GM21786 (cell line): ENCODE data around the gene TRAPPC12.
"Not testable (repeated sequence)": the region's sequence is repeated elsewhere in the genome, so short reads cannot be mapped to it uniquely, and the experiment has no call there.

ENCODE experiments used
- ATAC-seq: cut with Tn5 transposase; IDR thresholded peaks from one replicate; pipeline ENCODE4 v1.9.1; 2021; ENCODE audit not compliant: unreplicated experiment

The TRAPPC12 gene

DNA sequence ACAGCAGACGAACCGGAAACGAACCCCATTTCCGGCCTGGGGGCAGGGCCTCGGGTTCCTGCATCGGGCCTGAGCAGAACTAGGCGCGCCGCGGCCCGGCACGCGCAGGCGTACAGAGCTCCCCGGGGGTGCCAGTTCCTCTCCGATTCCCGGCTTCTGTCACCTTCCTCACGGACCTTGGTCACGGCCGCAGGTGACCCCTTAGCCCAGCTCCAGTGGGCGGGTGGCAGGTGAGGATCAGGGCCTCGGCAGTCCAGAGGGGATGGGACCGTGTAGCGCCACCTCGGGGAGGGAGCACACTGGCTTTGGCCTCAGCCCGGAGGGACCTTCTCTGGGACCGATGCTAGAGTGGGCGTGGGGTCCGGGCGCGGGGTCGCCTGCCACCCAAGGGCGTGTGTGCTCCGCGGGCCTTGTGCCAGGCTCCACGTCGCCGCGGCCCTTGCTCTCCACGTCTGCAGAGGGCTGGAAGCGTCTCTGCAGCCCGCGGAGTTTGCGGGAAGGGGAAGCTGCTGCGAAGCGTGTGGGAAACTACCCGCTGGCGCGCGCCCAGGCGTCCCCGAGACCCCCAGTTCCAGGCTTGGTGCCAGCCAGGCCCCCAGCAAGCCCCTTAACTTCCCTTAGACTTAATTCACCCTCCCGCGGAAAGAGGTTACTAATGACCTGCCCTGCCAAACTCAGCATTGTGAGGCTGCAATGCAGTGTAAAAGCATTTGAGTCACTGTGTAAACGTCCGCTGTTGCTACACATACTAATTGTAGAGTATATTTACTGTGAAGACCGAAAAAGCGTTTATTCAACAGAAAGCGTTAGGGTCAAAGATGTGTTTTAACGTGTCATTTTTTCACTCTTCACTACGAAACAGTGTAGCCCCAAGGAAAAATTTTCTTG lies at the start of gene TRAPPC12:
Gene TRAPPC12, plus strand, starts transcription at position 48 of the 888 bp plus-strand sequence. CDS start 7,930 bp downstream, outside the sequence.
- ATAC-seq: peak; percentile 72

DNA sequence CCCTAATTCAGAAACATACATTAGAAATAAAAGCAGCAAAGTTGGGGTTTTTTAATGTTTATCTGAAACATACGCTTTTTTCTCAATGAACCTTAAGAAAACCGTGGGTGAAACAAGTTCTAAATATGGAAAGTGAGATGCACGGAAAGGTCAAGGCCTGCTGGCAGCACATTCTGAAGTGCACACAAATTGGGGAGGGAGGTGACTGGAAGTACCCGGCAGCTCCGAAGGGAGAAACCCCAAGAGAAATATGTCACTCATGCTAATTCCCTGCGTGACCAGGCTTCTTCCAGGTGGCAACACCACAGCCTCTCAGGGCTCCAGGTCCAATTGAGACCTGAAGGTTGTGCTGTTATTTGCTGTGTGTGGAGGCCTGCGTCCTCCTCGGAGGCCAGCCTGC lies 47.4 kb upstream of the TRAPPC12 start:
- no peak for ATAC-seq

DNA sequence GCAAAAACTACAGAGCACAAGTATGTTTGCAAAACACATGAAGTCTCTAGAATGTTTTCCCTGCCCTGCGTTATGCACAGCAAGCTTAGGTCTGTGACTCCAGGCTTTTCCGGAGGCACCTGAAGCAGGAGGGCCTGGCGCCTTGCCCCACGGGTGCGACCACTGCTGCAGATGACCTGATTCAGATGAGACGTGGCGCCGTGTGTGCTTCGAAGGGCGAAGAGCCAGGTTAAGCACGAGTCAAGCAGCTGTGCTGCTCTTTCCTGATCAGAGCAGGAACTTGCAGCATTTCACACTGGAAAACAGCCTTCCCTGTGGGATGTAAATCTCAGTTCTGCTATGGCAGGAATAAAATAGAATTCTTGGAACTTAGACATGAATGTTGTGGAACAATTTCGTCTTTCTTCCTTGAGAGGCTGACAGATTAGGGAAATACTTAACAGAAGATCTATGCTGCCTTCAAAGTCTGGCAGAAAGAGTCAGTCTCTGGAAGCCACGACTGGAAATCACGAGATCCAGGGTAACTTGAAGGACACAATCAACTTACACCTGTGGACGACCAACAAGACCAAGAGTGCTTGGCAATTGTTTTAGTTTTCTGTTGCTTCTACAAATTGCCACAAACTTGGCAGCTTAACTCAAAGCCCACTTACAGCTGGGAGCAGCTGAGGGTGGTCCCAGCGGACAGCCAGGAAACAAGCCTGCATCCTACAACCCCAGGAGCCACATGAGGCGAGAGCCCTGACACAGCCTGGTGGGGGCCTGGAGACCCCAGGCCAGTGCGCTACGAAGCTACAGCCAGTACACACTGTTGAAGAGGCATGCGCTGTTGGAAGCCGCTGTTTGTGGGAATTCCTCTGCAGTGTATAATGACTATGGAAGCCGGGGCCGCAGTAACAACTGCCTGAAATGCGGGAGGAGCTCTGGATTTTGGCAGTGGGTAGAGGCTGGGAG lies 44.8 kb upstream of the TRAPPC12 start:
- no peak for ATAC-seq

GRCh38 chr2:3336844-3337243 lies 42.6 kb upstream of the TRAPPC12 start:
- ATAC-seq: no peak

- no peak for ATAC-seq
Measured at GRCh38 chr2:3338340-3338739, 41.2 kb upstream of the TRAPPC12 start.

DNA sequence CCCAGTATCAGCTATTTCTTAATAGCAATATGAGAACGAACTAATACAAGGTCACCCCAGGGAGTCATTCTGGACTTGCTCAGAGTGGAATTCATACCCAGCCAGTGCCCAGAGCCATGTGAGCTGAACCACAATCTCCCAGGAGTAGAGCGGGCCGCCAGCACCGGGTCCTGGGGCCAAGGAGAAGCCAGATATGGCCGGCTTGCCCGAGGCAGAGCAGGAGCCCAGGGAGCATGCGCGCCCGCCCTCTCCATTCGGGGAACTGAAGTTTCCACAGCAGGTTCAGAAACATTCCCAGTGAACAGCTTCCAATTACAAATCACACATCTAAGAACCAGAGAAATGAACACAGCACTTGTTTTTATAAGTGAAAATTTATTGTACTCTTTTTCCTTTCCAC lies 39.4 kb upstream of the TRAPPC12 start:
- no peak for ATAC-seq

GRCh38 chr2:3341336-3341735 lies 38.2 kb upstream of the TRAPPC12 start:
- no peak for ATAC-seq

DNA sequence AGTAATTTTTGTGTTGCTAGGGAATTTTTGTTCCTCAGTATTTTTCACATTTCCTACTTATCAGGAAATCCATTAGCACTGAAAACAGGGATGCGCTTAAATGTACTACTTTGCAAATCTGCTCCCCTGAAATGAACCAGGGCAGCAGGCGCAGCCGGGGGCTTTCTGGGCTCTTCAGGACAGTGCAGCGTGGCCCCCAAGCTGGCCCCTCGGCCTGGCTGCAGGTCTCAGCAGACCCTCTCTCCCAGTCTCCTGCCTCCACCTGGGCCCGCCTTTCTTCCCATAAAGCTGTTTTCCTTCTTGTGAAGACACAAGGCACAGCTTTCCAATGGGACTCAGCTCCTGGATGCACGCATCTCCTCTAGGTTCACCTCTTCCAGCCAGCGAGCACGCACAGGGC lies 37.2 kb upstream of the TRAPPC12 start:
- ATAC-seq: no peak

- no peak for ATAC-seq
Measured at GRCh38 chr2:3343012-3343411, 36.5 kb upstream of the TRAPPC12 start.

GRCh38 chr2:3344897-3345296 lies 34.6 kb upstream of the TRAPPC12 start:
- no peak for ATAC-seq

- ATAC-seq: no peak
Measured at GRCh38 chr2:3345621-3346020, 33.9 kb upstream of the TRAPPC12 start.

DNA sequence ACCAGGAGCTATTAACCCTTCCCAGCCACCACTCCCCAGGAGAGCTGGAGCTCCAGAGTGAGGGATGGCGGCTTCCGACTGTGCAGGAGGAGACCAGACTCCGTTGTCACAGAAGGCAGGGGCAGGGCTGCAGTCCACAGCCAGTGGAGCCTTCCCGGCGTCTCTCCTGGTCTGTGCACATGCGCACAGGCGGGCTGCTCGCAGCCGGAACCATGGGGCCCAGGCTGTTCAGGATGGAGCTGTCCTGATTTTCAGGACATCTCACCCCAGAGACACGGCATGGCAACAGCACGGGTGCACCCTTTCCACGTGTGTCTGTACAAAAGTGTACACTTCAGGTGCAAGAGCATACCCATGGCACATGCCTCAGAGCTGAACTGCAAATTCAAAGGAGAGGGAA lies 30.7 kb upstream of the TRAPPC12 start:
- no peak for ATAC-seq

DNA sequence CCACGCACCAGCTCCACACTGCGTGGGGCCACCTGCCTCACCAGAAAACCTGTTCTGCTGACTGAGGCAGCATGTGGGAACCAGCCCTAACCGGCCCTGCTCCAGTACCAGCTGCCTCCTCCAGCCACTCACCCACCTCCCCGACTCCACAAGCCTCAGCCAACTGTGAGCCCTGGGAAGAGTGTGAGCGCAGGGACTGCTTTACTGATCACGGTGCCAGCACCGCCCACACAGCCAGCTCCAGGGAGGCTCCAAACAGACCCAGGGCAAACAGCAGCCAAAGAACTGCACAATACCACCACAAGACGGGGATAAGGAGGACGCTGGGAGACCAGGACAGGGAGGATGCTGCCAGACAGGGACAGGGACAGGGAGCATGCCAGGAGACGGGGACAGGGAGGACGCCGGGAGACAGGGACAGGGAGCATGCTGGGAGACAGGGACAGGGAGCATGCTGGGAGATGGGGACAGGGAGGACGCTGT lies 30.2 kb upstream of the TRAPPC12 start:
- no peak for ATAC-seq

DNA sequence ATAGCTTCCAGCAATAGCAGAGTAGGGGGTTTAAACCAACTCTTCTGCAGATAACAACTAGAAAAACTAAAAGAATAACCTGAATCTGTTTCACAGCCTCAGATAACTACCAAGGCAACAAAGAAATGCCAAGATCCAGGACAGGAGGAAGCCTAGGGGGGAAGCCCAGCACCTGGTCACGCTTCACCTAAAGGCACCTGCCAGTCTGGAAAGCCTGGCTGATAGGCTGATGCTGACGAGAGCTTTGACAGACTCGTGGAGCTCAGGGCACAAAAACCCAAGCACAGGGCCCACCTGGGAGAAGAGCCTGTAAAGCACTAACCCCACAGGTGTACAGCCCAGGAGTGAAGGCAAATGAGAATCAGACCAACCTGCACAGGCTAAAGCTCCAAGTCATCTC lies 24.5 kb upstream of the TRAPPC12 start:
- no peak for ATAC-seq

GRCh38 chr2:3355951-3356569 lies 23.4 kb upstream of the TRAPPC12 start:
- no peak for ATAC-seq

- no peak for ATAC-seq
Measured at GRCh38 chr2:3356799-3357198, 22.7 kb upstream of the TRAPPC12 start.

- ATAC-seq: not testable (repeated sequence)
Measured at GRCh38 chr2:3357446-3357845, 22.0 kb upstream of the TRAPPC12 start.

GRCh38 chr2:3357926-3358325 lies 21.6 kb upstream of the TRAPPC12 start:
- no peak for ATAC-seq

- no peak for ATAC-seq
Measured at GRCh38 chr2:3361518-3362389, 17.7 kb upstream of the TRAPPC12 start.

DNA sequence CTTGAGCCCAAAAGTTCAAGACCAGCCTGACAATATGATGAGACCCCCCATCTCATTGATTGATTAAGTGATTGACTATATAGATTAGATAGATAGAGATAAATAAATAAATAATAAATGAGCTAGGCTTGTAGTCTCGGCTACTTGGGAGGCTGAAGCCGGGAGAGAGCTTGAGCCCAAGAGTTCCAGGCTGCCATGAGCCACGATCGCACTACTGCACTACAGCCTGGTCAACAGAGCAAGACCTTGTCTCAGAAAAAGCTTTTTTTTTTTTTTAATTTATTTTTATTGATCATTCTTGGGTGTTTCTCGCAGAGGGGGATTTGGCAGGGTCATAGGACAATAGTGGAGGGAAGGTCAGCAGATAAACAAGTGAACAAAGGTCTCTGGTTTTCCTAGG lies 14.3 kb upstream of the TRAPPC12 start:
- no peak for ATAC-seq
